HG03565 (cell line): ENCODE results near the gene MYO1F.
A peak's percentile ranks its signal among the peaks of the same experiment; 100 is the strongest.
"Not testable (repeated sequence)": the region's sequence is repeated elsewhere in the genome, so short reads cannot be mapped to it uniquely, and the experiment has no call there.

Experiments used
- ATAC-seq: cut with Tn5 transposase; IDR thresholded peaks from one replicate; pipeline ENCODE4 v1.9.1; 2021; ENCODE audit warnings: mild to moderate bottlenecking, moderate library complexity; ENCODE audit not compliant: unreplicated experiment

Gene MYO1F

GRCh38 chr19:8519388-8519787 lies 57.9 kb downstream of the MYO1F start:
- ATAC-seq: no peak

GRCh38 chr19:8518536-8518935 lies 58.7 kb downstream of the MYO1F start:
- no peak for ATAC-seq

GRCh38 chr19:8517551-8518442 lies 59.4 kb downstream of the MYO1F start:
- no peak for ATAC-seq

- ATAC-seq: no peak
Measured at GRCh38 chr19:8515317-8515716, 61.9 kb downstream of the MYO1F start.

GRCh38 chr19:8514505-8515009 lies 62.7 kb downstream of the MYO1F start:
- not testable (repeated sequence) for ATAC-seq

- ATAC-seq: peak; percentile 76
Measured at GRCh38 chr19:8513687-8514504, 63.3 kb downstream of the MYO1F start, which contains the start of gene ZNF414. Gene ZNF414, minus strand, starts transcription at chr19:8514167. Its CDS starts 121 bp downstream, at chr19:8514046.

GRCh38 chr19:8513036-8513686 lies 64.1 kb downstream of the MYO1F start:
- no peak for ATAC-seq

- no peak for ATAC-seq
Measured at GRCh38 chr19:8512115-8512967, 64.9 kb downstream of the MYO1F start.

GRCh38 chr19:8511573-8512101 lies 65.6 kb downstream of the MYO1F start:
- no peak for ATAC-seq

- ATAC-seq: no peak
Measured at GRCh38 chr19:8510589-8511115, 66.6 kb downstream of the MYO1F start.

- no peak for ATAC-seq
Measured at GRCh38 chr19:8506402-8506957, 70.8 kb downstream of the MYO1F start.

- no peak for ATAC-seq
Measured at GRCh38 chr19:8505680-8506401, 71.4 kb downstream of the MYO1F start.

- ATAC-seq: no peak
Measured at GRCh38 chr19:8504919-8505318, 72.3 kb downstream of the MYO1F start.

- ATAC-seq: no peak
Measured at GRCh38 chr19:8504171-8504570, 73.1 kb downstream of the MYO1F start.

GRCh38 chr19:8503510-8503909 lies 73.7 kb downstream of the MYO1F start:
- no peak for ATAC-seq

GRCh38 chr19:8501981-8502380 lies 75.3 kb downstream of the MYO1F start:
- no peak for ATAC-seq

- no peak for ATAC-seq
Measured at GRCh38 chr19:8501516-8501915, 75.7 kb downstream of the MYO1F start.

- no peak for ATAC-seq
Measured at GRCh38 chr19:8500158-8500557, 77.1 kb downstream of the MYO1F start.
